ENCODE measurements around the gene GNPTAB. TPM values are rescaled to one million over a fixed set of nuclear protein-coding genes. Genes with fewer than 3 reads are reported as not detected.

Gene GNPTAB
- total and polyA plus RNA-seq, 2 of the 4 experiments (the other 2 are of a cell fraction), result 16.0 to 24.2 TPM

DNA sequence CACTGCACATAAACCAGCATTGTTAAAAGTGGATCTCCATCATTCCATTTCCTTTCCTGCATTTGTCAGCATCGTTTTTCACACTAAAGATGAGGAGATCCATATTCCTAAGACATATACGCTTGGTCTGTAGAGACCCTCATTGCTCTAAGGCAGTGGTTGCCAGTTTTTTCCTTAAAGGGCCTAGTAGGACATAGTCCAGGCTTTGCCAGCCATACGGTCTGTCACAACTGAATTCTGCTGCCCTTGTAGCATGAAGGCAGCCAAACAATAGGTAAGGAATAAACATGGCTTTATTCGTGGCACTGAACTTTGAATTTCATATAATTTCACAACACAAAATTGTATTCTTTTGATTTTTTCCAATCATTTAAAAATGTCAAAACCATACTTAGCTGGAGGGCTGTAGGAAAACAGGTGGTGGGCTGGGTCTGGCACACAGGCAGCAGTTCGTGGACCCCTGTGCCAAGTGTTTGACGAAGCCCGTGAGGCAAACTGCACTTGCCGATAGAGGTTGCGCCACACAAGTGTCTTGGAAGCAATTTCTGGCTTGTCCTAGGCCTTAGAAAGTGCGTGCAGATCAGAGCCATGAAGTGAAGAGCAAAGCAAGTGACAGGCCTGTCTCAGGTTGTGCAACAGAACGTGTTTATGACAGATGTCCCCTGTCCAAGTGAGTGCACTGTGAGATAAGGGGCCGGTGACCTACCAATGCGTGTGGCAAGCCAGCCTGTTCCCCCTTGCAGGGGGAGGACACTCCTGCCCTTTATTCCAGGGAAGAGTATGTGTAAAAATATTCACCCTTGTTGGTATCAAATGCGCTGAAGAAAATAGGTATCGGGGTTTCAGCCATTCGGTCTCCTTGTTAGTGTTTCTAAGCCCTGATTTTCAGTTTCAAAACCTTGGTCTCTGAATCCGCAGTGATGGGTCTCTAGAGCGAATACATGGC lies 134.2 kb downstream of the GNPTAB start:
- H2BK15ac ChIP-seq (ENCODE audit: low read depth, low read length), result peak overlapping the region; percentile 32; the same call in 1 of the 3 replicates
- H3K14ac ChIP-seq (replicated peaks; ENCODE audit: low read depth, low read length), result no peak overlapping the region
- peaks cover 7% of the 10 kb centered on the region for H3K4me1 ChIP-seq (ENCODE audit: control insufficient read depth, insufficient read depth, low read length)
- no peak overlapping the region for H2AK5ac ChIP-seq (ENCODE audit: low read depth, low read length)
- peak overlapping the region in 1 of 2 experiments; percentile 75; a peak in 1 of 4 replicates for H4K8ac ChIP-seq (ENCODE audit: low read depth in 2 of 2, low read length in 2 of 2)
- no peak overlapping the region for H4K5ac ChIP-seq (ENCODE audit: low read depth, low read length)
- H2BK20ac ChIP-seq (ENCODE audit: low read depth, low read length), result no peak overlapping the region
- peak overlapping the region; percentile 97 for H2AFZ ChIP-seq (replicated peaks; ENCODE audit: low read length, poor library complexity)
- ChIA-PET CTCF (no interaction called here), POLR2A (ENCODE audit: unreplicated experiment) (no interaction called here)
- no peak overlapping the region for H3K18ac ChIP-seq (ENCODE audit: low read depth, low read length)
- dilution Hi-C loops (cut with HindIII; ENCODE audit: low sequenced_read_pairs, unreplicated experiment) (no loop called here), in situ Hi-C loops (cut with MboI; ENCODE audit: low sequenced_read_pairs) (no loop called here), intact Hi-C loops (cut with micrococcal nuclease) (loop anchor here (2.0 kb wide), 1 partner anchor 282 kb away; no protein-coding TSS in a partner anchor)
- no peaks in the 10 kb centered on the region for H3K36me3 ChIP-seq (ENCODE audit: control insufficient read depth, insufficient read depth, low read length)
- peaks cover 2% of the 10 kb centered on the region for H3K9me3 ChIP-seq (ENCODE audit: control insufficient read depth, insufficient read depth, low read length)
- no peaks in the 10 kb centered on the region for H4K20me1 ChIP-seq (ENCODE audit: insufficient read depth, low read length)
- H3K4me3 ChIP-seq (ENCODE audit: insufficient read depth, low read depth, low read length), result peak overlapping the region; percentile 99
- peak overlapping the region; percentile 40 for H3K9ac ChIP-seq (ENCODE audit: low read depth, low read length)
- BruUV-seq (replicated peaks), result no TSS peak
- H3K56ac ChIP-seq (ENCODE audit: extremely low read depth, insufficient read depth, low read length), result no peak overlapping the region
- no peak overlapping the region; the same call in 1 of the 2 replicates for H2BK120ac ChIP-seq (ENCODE audit: low read depth, low read length)
- DNase-seq (no peak), ATAC-seq (ENCODE audit: low read depth) (no peak)
- H3K23ac ChIP-seq (ENCODE audit: low read depth, low read length), result peak overlapping the region; percentile 94
- peak overlapping the region; percentile 86 for H3K4me2 ChIP-seq (ENCODE audit: low read depth, low read length)
- H4K91ac ChIP-seq (ENCODE audit: insufficient read depth, low read depth, low read length), result peak overlapping the region; percentile 9; the same call in 1 of the 2 replicates
- H2AK9ac ChIP-seq (replicated peaks; ENCODE audit: low read depth, low read length, poor library complexity), result peak overlapping the region; percentile 76
- H2BK5ac ChIP-seq (ENCODE audit: low read depth, low read length, poor library complexity, severe bottlenecking), result no peak overlapping the region
- TF ChIP-seq, protein P1, sequence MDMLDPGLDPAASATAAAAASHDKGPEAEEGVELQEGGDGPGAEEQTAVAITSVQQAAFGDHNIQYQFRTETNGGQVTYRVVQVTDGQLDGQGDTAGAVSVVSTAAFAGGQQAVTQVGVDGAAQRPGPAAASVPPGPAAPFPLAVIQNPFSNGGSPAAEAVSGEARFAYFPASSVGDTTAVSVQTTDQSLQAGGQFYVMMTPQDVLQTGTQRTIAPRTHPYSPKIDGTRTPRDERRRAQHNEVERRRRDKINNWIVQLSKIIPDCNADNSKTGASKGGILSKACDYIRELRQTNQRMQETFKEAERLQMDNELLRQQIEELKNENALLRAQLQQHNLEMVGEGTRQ (IDR thresholded peaks at IDR 0.05; ENCODE audit: low read depth, low read length), result no peak
- peak; percentile 44; the same call in 1 of the 2 replicates for TF ChIP-seq CEBPB (IDR thresholded peaks at IDR 0.05; ENCODE audit: low read depth, low read length)
- H3K9me1 ChIP-seq (ENCODE audit: insufficient read depth, low read length), result no peaks in the 10 kb centered on the region
- no peaks in the 10 kb centered on the region for H3K27me3 ChIP-seq (ENCODE audit: control insufficient read depth, insufficient read depth, low read length)
- no peak overlapping the region for H3K27ac ChIP-seq (ENCODE audit: insufficient read depth, low read length)
- no peak overlapping the region for H3K4ac ChIP-seq (ENCODE audit: low read depth, low read length)
- 39% methylated on average over 6 of the region's 18 CpGs; no CpG with 5 or more reads in 1 of the 2 experiments for WGBS, 2 experiments (ENCODE audit: extremely low coverage in 2 of 2, insufficient read length in 1 of 2)
- H3K79me1 ChIP-seq (ENCODE audit: low read depth in 1 of 2, low read length in 2 of 2), result peaks cover 3 to 5% of the 10 kb centered on the region in 2 experiments; a peak in 2 of 4 replicates
